Measurements from ENCODE around the gene TENM4.

TENM4 gene

DNA sequence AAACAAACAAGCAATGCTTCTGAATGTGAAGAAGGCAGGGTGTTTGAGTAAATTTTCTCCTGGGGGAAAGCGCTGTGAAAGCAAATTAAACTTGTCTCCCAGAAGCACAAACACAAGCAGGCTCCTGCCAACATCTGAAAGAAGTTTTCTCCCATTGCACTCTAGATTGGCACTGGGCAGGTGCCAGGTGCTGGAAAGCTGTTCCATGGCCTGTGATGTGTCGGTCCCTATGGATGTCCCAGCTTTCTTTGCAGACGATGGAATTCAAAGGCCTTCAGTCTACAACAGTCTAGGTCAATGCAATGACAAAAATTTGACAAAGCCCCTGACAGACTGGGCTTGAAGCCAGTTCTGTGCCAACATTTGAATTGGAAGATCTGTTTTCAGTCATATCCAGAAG is 620.1 kb downstream of the TENM4 start:
- TF ChIP-seq, protein P1, sequence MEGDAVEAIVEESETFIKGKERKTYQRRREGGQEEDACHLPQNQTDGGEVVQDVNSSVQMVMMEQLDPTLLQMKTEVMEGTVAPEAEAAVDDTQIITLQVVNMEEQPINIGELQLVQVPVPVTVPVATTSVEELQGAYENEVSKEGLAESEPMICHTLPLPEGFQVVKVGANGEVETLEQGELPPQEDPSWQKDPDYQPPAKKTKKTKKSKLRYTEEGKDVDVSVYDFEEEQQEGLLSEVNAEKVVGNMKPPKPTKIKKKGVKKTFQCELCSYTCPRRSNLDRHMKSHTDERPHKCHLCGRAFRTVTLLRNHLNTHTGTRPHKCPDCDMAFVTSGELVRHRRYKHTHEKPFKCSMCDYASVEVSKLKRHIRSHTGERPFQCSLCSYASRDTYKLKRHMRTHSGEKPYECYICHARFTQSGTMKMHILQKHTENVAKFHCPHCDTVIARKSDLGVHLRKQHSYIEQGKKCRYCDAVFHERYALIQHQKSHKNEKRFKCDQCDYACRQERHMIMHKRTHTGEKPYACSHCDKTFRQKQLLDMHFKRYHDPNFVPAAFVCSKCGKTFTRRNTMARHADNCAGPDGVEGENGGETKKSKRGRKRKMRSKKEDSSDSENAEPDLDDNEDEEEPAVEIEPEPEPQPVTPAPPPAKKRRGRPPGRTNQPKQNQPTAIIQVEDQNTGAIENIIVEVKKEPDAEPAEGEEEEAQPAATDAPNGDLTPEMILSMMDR (conservative IDR thresholded peaks at IDR 0.05; ENCODE audit: low read length): no peak
- no peak for DNase-seq (ENCODE audit: low read depth)

DNA sequence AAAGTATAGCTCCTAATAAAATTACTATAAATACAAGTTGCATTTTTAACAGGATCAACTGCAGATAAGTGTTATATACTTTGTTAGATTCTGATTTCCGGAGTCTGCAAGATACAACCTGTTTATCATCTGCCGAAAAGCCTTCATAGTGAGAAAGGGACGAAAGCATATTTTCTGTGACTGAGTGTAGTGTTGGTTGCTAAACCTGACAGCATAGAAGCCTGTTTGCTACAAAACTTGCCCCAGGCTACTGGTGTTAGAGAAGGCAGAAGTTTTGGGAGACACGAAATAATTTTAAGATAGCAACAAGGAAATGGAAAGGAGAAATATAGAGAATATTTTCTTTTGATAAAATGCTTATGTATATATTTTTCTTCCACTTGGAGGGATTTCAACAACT is 622.6 kb downstream of the TENM4 start:
- DNase-seq (ENCODE audit: low read depth): no peak
- no peak overlapping the region for H3K4me3 ChIP-seq (ENCODE audit: low read length)
- TF ChIP-seq, protein P1 (conservative IDR thresholded peaks at IDR 0.05; ENCODE audit: low read length): no peak

More for the DNA sequence above, 620.1 kb downstream of the TENM4 start:
- H3K4me3 ChIP-seq (ENCODE audit: low read length): no peak overlapping the region

DNA sequence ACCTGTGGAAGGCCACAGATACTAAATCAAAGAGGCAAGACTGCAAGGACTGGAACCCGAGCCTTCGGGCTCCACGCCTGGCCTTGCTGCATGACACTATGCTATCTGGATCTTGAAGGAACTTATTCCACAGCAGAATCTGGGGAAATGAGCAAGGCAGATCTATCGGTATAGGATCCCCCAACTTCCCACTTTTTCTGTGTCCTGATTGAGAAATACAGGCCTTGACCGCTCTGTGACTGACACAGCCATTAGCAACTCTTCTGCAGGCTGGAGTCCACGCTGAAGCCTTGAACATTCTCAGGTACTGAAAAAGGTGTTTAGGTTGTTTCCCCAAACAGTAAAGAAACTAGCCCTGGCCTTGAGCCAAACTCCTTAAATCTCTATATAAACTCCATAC is 625.0 kb downstream of the TENM4 start:
- no peak for DNase-seq (ENCODE audit: low read depth)
- H3K4me3 ChIP-seq (ENCODE audit: low read length): no peak overlapping the region
- TF ChIP-seq, protein P1 (conservative IDR thresholded peaks at IDR 0.05; ENCODE audit: low read length): no peak

DNA sequence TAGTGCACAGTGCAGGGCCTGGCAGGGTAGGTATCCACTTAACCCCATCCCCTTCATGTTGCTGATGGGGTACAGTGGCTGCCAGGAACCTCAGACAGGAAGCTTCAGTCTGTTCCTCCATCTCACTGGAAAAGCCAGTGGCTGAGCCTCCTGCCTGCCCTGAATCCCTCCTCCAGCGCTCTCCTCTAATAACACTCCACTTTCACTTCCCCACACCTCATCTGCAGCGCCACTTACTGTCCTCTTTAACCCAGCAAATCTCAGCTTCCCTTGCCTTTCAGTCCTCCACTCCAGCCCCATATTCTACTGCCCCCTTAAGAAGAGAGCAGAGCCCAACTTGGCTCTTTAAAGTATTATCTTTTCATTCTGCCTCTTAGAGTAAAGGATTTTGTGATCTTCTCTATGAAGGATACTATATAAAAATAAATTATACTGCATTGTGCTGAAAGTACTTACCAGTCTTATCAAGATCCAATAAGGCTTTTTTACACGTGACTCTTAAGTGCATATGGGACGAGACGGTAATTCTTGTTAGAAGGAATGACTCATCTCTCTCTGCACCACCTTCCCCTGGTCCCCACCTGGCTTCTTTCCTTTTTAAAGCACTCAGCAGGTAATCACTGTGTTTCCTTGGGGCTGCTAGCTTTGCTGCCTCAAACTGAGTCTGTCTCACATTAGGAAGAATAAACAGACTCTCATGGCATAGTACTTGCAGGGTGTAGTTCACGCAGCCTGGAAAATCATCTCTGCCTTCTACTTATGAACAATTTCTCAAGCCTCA is 628.1 kb downstream of the TENM4 start:
- no peak for DNase-seq (ENCODE audit: low read depth)
- TF ChIP-seq, protein P1 (conservative IDR thresholded peaks at IDR 0.05; ENCODE audit: low read length): no peak
- H3K4me3 ChIP-seq (ENCODE audit: low read length): no peak overlapping the region

DNA sequence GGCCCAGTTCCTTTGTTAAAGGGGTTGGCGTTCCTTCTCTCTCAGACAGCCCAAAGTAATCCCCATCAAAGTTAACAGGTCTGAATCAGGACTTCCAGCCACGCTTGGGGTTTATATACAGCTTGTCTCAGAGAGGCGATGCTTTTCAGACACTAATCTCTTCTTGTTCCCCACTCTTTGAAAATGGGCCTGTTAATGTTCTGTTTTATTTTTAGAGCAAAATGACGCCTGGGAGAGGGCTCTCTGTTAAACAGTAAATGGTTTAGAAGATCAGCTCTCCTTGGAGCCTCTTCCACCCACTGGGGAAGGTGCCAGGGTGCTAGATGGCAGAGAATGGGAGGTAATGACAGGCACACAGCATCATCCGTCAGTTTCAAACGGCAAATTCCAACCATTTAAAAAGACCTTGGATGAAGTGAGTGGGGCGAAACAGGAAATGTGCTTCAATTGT is 630.2 kb downstream of the TENM4 start:
- TF ChIP-seq, protein P1 (conservative IDR thresholded peaks at IDR 0.05; ENCODE audit: low read length): no peak
- no peak for DNase-seq (ENCODE audit: low read depth)
- no peak overlapping the region for H3K4me3 ChIP-seq (ENCODE audit: low read length)

DNA sequence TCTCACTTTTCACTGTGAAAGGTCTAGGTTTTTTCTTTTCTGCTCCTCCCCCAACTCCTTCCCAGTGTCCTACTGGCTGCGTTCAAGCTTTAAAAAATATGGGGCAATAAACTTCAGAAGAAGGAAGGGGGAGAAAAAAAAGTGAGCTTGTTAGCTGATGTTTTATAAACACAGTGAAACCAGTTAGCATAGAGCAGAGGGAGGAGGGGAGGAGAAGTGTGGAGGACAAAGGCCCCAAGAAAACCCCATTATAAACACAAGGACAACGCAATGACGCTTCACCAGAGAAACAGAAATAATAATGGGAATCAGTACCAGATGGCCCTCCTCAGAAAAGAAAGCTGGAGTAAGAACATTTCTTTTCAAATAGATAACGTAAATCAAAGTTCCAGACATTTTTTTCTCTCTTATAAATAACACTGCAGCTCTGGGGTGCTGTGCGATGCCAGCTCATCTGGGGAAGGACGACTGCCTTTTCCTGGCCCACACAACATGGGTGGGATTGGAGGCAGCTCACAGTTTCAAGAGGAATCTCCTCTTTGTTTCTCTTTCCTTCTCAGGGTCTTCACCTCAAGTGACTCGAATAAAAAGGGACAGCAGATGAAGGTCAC is 630.8 kb downstream of the TENM4 start:
- peak; percentile 55 for DNase-seq (ENCODE audit: low read depth)
- TF ChIP-seq, protein P1 (conservative IDR thresholded peaks at IDR 0.05; ENCODE audit: low read length): no peak

DNA sequence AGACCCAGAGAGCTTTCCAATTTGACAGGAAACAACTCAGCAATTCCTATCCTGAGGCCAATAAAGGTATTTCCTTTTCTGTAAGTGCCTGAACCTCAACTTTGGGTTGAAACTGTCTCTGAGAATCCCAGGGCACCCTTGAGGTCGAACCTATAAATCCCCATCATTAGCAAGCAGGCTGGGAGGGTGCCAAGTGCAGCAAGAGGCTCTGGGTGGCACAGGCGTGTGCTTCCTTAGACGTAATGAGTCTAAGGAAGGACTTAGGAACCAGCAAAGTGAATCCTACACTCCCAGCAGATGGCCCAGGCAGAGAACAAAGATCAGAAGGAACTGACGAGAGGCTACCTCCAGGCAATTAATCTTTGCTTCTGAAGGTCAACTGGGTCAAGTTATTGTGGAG is 631.9 kb downstream of the TENM4 start:
- DNase-seq (ENCODE audit: low read depth): no peak
- no peak overlapping the region for H3K4me3 ChIP-seq (ENCODE audit: low read length)
- TF ChIP-seq, protein P1 (conservative IDR thresholded peaks at IDR 0.05; ENCODE audit: low read length): no peak

More for the DNA sequence above, 630.8 kb downstream of the TENM4 start:
- no peak overlapping the region for H3K4me3 ChIP-seq (ENCODE audit: low read length)

Data from AG10803 (cell line).